HG02973 (cell line): ENCODE data around the gene BRPF1.

Source experiments
- ATAC-seq: cut with Tn5 transposase; IDR thresholded peaks from one replicate; pipeline ENCODE4 v1.9.1; 2021; ENCODE audit warnings: moderate library complexity; ENCODE audit not compliant: unreplicated experiment

The BRPF1 gene

DNA sequence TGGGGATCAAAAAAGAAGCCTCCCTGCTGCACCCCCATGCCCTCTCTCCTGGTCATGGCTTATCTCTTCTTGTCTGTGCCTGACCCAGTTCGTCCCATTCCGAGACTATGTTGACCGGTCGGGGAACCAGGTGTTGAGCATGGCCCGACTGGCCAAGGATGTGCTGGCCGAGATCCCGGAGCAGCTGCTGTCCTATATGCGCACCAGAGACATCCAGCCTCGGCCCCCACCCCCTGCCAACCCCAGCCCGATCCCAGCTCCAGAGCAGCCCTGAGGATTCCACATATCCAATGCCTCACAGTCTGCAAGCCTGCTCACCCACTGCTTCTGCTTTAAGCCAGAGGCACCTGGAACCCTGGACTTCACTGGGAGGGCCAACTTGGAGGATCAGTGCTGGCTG, 2.1 kb upstream of the BRPF1 start:
- ATAC-seq, result no peak

DNA sequence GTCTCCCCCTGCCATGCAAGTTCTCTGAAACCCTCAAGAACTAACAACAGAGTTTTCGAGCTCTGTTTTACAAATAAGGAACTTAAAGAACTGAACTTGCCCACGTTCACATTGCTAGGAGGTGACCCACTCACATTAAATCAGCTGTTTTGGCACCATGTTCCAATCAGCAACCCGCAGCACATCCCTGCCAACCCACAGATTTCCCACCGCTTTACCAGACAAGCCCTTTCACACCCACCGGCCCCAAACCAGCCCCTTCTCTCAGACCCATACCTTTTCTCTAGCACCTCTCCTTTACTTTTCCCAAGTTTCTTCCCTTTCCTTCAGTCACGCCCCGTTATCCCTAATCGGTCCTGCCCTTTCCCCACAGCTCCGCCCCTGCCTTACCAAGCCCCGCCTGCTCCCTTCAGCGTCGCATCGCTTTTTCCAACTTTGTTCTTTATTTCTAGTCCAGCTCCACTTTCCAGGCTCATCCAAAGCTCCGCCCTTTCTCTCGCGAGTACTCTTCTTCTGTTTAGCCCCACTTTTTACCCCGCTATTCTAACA, 804 bp upstream of the BRPF1 start:
- peak; percentile 30 for ATAC-seq

DNA sequence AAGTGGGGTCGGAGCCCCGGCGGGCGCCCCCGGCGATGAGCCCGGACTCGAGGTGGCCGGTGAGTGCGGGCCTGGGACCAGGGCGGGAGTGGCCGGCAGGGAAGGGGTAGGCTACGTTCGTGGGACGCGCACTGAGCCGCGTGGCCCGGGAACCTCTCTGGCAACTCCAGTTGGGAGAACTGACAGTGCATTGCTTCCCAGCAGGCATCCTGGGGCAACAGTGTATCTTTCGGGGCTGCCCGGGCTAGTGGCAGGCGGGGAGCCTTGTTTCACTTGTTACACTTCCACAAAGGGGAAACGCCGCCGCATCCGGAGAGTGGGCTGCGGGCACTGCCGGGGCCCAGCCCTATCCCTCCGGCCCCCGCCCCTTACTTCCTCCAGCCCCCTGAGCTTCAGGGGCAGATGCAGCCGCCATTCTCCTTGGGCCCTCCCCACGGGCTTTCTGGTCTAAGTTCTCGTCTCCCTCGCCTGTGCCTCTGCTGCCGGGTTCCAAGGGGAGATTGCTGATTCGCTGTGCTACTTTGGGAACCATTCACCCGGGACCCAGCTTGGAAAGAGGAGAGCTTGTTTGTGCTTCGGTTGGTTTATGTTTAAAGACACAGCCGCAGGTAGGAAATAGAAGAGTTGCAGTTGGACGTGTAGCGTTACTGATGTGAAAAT, 675 bp downstream of the BRPF1 start:
- ATAC-seq, result peak; percentile 3

DNA sequence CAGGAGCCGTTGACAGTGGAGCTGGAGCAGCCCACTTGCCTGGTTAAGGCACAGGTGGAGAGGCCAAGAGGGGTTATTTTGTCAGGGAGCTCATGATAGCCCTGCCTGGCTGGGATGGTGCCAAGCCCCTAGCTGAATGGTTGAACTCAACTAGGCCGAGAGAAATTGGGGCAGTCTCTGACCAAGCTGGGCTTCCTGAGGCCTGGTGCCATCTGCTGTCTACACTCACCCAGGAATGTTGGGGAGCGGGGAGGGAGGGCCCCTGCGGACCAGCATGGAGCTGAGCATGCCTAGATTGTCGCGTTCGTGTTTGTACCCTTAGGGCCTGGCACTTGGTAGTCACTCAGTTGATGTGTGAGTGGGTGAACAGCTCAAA, 1.2 kb downstream of the BRPF1 start:
- ATAC-seq, result no peak

DNA sequence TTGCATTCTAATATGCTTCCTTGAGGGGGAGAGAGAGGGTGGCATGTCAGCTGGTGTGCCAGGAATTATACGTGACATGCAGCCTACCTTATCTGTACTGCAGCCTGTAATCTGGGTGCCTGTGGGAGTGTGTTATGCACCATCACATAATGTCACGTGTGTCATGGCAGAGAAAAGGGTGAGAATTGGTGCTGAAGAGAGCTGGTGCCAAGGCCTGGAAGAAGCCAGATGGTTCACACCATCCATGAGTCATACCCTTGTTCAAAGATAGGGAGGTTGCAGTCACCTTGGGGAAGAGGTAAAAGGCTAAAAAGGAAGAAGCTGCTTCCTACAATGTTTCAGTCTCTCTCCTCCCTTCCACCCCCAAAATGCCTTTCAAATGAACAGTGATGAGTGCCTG, 5.3 kb downstream of the BRPF1 start:
- no peak for ATAC-seq

DNA sequence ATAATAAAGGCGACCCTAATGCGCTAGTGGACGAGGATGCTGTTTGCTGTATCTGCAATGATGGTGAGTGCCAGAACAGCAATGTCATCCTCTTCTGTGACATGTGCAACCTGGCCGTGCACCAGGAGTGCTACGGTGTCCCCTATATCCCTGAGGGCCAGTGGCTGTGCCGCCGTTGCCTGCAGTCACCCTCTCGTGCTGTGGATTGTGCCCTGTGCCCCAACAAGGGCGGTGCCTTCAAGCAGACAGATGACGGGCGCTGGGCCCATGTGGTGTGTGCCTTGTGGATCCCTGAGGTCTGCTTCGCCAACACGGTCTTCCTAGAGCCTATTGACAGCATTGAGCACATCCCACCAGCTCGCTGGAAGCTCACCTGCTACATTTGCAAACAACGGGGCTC, 7.6 kb downstream of the BRPF1 start:
- no peak for ATAC-seq

DNA sequence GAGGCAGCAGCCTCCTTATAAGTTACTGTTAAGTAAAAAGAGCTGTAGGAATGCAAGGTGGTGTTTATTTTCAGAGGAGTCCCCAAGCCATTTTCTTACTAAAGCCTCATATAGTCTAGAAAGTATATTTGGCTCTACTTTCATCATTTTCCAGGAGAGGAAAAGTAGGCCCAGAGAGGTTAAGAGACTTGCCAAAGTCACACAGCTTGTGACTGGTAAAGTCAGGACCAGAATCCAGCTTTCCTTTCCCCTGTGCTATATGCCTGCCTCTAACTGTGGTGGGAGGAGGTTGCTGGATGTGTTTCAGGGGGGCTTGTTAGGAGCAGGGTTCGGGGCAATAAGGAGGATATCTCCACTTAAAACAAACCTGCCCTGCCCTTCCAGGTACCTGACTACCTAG, 11.0 kb downstream of the BRPF1 start:
- ATAC-seq, result no peak

DNA sequence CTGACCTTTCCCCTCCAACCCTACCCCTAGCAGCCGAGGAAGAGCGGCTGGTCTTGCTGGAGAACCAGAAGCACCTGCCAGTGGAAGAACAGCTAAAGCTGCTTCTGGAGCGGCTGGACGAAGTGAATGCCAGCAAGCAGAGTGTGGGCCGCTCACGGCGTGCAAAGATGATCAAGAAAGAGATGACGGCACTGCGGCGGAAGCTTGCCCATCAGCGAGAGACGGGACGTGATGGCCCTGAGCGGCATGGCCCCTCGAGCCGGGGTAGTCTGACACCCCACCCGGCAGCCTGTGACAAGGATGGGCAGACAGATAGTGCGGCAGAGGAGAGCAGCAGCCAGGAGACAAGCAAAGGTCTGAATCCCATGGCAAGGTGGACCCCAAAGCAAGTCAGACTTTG, 12.0 kb downstream of the BRPF1 start:
- no peak for ATAC-seq

DNA sequence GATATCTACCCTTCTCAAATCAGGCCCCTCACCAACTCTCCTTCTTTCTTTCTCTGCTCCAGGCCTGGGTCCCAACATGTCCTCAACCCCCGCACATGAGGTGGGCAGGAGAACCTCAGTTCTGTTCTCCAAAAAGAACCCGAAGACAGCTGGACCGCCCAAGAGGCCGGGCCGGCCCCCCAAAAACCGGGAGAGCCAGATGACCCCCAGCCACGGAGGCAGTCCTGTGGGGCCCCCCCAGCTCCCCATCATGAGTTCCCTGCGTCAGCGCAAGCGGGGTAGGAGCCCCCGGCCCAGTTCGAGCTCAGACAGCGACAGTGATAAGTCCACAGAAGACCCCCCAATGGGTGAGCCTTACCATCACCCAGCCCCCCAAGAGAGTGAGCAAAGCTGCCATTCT, 12.6 kb downstream of the BRPF1 start:
- ATAC-seq, result no peak

DNA sequence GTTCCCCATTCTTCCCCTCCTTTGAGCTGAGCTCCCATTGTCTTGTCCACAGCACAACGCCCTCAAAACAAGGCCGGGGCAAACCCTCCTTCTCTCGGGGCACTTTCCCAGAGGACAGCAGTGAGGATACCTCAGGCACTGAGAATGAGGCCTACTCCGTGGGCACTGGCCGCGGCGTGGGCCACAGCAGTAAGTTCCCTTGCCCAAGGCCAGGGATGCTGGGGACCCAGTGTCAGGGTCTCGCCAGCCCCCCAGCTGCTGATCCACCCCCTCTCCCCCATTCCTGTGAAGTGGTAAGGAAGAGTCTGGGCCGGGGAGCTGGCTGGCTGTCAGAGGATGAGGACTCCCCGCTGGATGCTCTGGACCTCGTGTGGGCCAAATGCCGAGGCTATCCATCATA, 14.0 kb downstream of the BRPF1 start:
- no peak for ATAC-seq

DNA sequence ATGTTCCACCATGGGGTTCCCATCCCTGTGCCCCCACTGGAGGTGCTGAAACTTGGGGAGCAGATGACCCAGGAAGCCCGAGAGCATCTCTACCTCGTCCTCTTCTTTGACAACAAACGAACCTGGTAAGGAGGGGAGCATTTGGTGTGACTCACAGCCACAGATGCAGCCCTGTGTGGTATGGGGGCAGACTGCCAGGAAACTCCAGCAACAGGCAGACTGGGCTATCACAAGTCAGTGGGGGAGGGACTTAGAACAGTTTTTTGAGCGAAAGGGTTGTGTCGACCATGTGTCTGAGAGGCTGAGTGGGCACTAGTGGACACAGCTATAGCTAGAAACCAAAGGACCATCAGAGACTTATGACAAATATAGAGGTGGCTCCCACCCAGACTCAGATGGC, 14.8 kb downstream of the BRPF1 start:
- ATAC-seq, result no peak

DNA sequence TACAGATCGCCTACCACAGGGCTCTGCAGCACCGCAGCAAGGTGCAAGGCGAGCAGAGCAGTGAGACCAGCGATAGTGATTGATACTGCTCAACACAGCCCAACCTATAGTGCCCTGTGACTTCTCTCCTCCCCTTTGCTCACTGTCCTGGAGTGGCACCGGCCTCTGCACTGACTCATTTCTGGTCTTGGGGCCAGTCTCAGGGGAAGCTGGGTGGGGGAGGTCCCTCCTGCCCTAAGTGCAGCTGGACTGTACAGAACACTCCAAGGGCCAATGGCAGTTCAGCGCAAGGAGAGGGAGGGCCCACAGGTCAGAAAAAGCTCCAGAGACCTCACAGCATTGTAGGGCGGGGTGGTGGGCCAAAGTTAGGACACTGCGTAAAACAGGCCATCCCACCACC, 15.7 kb downstream of the BRPF1 start:
- ATAC-seq, result no peak

DNA sequence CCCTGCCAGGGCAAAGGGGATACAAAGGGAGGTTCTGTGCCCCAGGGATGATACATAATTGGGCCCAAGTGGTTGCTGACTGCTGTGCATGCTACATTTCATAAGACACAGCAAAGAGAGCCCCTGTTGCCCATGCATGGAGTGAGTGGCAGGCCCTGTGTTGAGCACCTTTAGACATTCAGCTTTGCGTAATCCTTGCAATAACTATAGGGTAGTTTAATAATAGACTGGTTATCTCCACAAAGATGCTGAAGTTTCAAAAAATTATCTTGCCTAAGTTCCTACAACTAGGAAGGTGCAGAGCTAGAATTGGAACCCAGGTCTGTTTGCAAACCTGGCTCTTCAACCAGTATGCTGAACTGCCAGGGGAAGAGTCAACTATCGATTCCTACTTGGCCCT, 16.5 kb downstream of the BRPF1 start:
- ATAC-seq, result no peak

DNA sequence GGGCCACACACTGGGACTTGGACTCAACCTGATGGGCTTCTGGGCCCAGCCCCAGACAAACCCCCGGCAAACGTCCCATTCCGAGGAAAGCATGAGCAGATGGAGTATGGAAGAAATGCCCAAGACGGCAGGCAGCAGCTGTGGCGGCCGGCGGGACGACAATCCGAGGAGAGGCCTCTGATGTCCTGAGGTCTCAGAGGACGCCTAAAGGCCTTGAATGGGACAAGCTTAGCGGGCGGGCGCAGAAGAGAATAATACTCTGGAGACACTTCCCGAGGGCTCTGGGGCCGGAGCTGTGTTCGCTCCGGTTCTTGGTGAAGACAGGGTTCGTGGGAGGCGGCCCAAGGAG, 17.7 kb downstream of the BRPF1 start:
- ATAC-seq, result no peak

DNA sequence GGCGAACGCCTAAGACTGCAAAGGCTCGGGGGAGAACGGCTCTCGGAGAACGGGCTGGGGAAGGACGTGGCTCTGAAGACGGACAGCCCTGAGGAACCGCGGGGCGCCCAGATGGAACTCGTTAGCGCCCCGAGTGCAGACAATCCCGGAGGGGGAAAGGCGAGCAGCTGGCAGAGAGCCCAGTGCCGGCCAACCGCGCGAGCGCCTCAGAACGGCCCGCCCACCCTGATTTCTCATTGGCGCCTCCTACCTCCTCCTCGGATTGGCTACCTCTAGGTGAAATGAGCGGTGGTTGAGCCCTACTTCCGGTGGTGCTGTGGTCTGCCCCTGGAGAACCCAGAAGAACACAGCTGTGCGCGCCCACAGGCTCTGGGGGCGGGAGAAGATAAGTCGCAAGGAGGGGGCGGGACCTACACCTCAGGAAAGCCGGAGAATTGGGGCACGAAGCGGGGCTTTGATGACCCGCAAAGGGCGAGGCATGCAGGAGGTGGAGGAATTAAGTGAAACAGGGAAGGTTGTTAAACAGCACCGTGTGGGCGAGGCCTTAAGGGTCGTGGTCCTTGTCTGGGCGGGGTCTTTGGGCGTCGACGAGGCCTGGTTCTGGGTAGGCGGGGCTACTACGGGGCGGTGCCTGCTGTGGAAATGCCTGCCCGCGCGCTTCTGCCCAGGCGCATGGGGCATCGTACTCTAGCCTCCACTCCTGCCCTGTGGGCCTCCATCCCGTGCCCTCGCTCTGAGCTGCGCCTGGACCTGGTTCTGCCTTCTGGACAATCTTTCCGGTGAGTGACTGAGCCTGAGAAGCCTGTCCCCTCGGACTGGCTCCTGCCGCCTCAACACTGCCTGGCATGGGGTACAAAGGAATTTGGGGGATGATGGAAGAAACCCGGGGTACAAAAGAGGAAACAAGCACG, 18.4 kb downstream of the BRPF1 start, which contains the start of gene OGG1:
TSS of gene OGG1 (plus strand) at position 308 of the 911 bp plus-strand sequence. CDS start at position 643, 335 bp downstream.
- peak; percentile 87 for ATAC-seq

DNA sequence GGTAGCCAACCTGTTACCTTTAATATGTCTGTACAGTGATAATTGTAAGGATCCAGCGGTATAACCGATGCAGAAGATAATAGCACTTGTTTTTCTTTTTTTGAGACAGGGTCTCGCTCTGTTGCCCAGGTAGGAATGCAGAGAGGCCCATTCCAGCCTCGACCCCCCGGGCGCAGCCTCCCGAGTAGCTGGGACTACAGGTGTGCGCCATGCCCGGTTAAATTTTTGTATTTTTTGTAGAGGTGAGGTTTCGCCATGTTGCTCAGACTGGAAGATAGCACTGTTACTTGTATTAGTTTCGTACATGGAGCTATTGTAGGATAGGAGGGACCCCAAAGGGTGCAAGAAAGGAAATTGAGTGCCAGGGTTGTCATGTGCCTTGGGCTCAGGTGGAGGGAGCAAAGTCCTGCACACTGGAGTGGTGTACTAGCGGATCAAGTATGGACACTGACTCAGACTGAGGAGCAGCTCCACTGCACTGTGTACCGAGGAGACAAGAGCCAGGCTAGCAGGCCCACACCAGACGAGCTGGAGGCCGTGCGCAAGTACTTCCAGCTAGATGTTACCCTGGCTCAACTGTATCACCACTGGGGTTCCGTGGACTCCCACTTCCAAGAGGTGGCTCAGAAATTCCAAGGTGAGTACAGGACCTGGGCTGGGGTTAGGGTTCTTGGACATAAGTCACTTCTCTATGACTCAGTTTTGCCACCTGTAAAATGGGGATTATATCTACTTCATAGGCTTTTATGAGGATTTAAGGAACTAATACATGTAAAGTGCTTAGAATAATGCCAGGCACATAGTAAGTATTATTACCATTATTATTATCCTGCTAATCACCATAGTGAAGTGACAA, 19.2 kb downstream of the BRPF1 start:
- ATAC-seq, result no peak

DNA sequence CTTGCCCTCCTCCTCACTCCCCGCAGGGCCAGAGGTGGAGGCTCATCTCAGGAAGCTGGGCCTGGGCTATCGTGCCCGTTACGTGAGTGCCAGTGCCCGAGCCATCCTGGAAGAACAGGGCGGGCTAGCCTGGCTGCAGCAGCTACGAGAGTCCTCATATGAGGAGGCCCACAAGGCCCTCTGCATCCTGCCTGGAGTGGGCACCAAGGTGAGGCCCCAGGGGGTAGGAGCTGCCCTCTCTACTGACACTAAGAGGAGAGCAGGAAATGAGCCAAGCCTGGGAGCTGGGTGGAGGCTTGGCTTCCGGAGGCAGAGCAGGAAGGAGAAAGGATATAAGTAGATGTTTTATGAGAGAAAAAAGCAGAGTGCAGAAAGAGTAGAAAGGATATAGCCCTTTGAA, 23.1 kb downstream of the BRPF1 start:
- no peak for ATAC-seq

DNA sequence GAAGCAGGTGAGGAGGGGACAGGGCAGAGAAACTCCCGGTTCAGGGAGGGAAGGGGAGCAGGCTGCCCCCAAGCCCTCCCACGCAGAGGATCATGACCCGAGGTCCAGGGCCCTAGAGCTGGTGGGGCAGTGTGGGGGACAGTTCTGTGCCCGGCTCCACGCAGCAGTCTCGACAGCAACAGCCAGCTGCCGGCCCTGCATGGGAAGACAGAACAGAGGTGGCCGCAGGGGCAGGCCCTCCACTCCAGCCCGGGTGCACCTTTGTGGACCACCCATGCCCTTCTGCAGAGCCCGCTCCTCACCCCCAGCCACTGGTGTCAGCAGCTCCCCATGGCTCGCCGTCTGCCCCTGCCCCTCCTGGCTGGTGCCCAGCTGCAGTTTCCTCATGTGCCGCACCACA, 25.9 kb downstream of the BRPF1 start:
- no peak for ATAC-seq

DNA sequence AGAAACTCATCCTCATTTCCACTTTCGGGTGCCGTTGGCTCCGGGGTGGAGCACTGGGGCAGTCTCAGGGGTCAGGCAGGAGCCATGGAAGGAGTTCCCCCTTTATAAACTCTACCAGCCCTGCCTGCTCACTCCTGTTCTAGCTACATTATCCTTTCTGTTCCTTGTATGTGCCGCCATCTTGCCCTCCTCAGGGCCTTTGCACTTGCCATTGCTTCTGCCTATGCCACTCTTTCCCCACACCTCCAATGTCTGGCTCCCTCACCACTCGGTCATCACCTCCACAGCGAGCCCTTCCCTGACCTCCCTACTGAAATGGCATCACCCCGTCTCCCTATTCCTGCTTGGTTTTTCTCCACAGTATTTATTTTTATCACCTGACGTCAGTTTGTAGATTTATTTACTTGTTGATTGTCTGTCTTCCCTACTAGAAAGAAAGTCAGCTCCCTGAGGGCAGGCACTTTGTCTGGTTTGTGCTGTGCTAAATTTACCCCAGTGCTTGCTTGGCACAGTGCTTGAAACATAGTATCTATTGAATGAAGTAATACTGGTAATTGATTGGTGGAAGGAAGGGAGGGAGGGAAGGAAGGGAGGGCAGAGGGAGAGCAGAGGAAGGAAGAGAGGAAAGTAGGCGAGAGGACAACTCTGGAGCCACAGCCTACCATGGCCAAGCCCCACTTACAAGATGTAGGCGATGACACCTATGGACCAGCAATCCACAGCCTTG, 29.4 kb downstream of the BRPF1 start:
- ATAC-seq, result no peak

DNA sequence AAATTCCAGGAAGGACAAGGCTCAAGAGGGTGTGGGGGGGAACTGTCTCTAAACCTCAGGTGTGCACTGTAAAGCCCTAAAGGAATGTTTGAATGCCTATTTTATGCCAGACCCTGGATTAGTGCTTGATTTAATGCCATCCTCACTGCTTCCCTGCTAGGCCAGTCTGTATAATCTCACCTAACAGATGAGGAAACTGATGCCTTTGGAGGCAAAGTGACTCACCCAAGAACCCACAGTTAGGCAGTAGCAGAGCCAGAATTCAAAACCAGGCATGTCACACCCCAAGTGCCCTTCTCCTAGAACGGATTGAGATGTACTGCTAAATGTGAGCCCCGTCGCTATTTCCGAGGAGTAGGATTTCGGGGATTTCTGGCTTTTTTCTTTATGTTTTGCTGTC, 30.4 kb downstream of the BRPF1 start:
- ATAC-seq, result no peak

DNA sequence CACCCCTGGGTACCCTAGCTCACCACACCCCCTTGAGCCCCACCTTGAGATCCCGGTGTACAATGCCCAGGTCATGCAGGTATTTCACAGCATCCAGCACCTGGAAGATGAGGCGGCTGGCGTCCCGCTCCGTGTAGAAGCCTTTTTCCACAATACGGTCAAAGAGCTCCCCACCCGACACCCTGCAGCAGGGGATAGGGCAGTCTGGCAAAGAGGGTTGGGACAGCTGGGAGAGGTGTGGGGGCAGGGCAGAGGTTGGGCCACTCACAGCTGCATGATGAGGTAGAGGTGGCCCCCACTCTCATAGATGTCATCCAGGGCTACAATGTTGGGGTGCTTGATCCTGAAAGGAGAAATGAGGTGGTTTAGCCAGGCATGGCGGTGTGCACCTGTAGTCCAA, 31.3 kb downstream of the BRPF1 start:
- no peak for ATAC-seq
